SK-N-SH (cell line): ENCODE measurements around the gene FOXP1.

ENCODE experiments used
- CTCF ChIP-seq: fragments of 200-600 bp; sonication (generic); IDR thresholded peaks from 2 replicates; pipeline ENCODE4 v1.6.1; 2017; ENCODE audit warnings: antibody characterized with exemption, mild to moderate bottlenecking, moderate library complexity
- MAX ChIP-seq: IDR thresholded peaks from 2 replicates; pipeline ENCODE4 v1.4.0; 2012; ENCODE audit warnings: low read depth
- POLR2AphosphoS5 ChIP-seq: IDR thresholded peaks from 2 replicates; pipeline ENCODE4 v1.6.1; 2012; ENCODE audit warnings: low read depth, low read length
- REST ChIP-seq: IDR thresholded peaks from 2 replicates; pipeline ENCODE4 v1.6.1; 2012; ENCODE audit warnings: mild to moderate bottlenecking, low read depth, low read length, moderate library complexity
- RFX5 ChIP-seq: IDR thresholded peaks from 2 replicates; pipeline ENCODE4 v1.6.1; 2012; ENCODE audit warnings: mild to moderate bottlenecking, improper control_type of control experiment, low read length
- RXRA ChIP-seq: IDR thresholded peaks from 2 replicates; pipeline ENCODE4 v1.4.0; 2012; ENCODE audit warnings: low read depth, mild to moderate bottlenecking, borderline replicate concordance
- SIN3A ChIP-seq: IDR thresholded peaks from 2 replicates; pipeline ENCODE4 v1.6.1; 2012; ENCODE audit warnings: low read depth, mild to moderate bottlenecking, low read length, moderate library complexity, borderline replicate concordance
- TAF1 ChIP-seq: IDR thresholded peaks from 2 replicates; pipeline ENCODE4 v1.6.1; 2012; ENCODE audit warnings: low read depth, mild to moderate bottlenecking, low read length, moderate library complexity, borderline replicate concordance

- TF ChIP-seq CTCF (no peak), TAF1 (no peak), RFX5 (no peak), SIN3A (no peak), RXRA (no peak), REST (no peak), MAX (no peak), POLR2AphosphoS5 (no peak)
Measured at GRCh38 chr3:71119171-71119570, 464.4 kb downstream of the FOXP1 start.
